ENCODE data around the gene MX2.

MX2 gene

GRCh38 chr21:41345356-41345755 lies 16.5 kb upstream of the MX2 start:
- no peak overlapping the region for H3K4me3 ChIP-seq (ENCODE audit: low read length)

GRCh38 chr21:41345934-41346685 lies 15.7 kb upstream of the MX2 start:
- TF ChIP-seq CTCF (conservative IDR thresholded peaks at IDR 0.05; ENCODE audit: low read depth, low read length) = no peak
- no peak overlapping the region for H3K4me3 ChIP-seq (ENCODE audit: low read length)
- DNase-seq (ENCODE audit: low read depth) = no peak

More at GRCh38 chr21:41345356-41345755, 16.5 kb upstream of the MX2 start:
- TF ChIP-seq CTCF (conservative IDR thresholded peaks at IDR 0.05; ENCODE audit: low read depth, low read length) = no peak
- no peak for DNase-seq (ENCODE audit: low read depth)

GRCh38 chr21:41346758-41347157 lies 15.1 kb upstream of the MX2 start:
- H3K4me3 ChIP-seq (ENCODE audit: low read length) = no peak overlapping the region
- no peak for DNase-seq (ENCODE audit: low read depth)
- TF ChIP-seq CTCF (conservative IDR thresholded peaks at IDR 0.05; ENCODE audit: low read depth, low read length) = no peak

GRCh38 chr21:41348434-41348833 lies 13.4 kb upstream of the MX2 start:
- no peak for TF ChIP-seq CTCF (conservative IDR thresholded peaks at IDR 0.05; ENCODE audit: low read depth, low read length)
- no peak overlapping the region for H3K4me3 ChIP-seq (ENCODE audit: low read length)
- DNase-seq (ENCODE audit: low read depth) = no peak

- no peak for TF ChIP-seq CTCF (conservative IDR thresholded peaks at IDR 0.05; ENCODE audit: low read depth, low read length)
- no peak overlapping the region for H3K4me3 ChIP-seq (ENCODE audit: low read length)
- DNase-seq (ENCODE audit: low read depth) = no peak
Observed at GRCh38 chr21:41349126-41349525, 12.7 kb upstream of the MX2 start.

GRCh38 chr21:41349619-41350390 lies 12.0 kb upstream of the MX2 start:
- no peak overlapping the region for H3K4me3 ChIP-seq (ENCODE audit: low read length)
- no peak for DNase-seq (ENCODE audit: low read depth)
- no peak for TF ChIP-seq CTCF (conservative IDR thresholded peaks at IDR 0.05; ENCODE audit: low read depth, low read length)

Data from retinal pigment epithelial cell (primary cell).